Epithelial cell of prostate (primary cell): ENCODE measurements around the gene C11orf71.

Experiments
- DNase-seq: peaks from one replicate; pipeline ENCODE4 v3.0.0-alpha.2; 2011; ENCODE audit warnings: low read depth, low spot score
- H3K27ac ChIP-seq: fragments of 450-650 bp; 2 replicates; pipeline ENCODE4 v1.5.1; 2017; ENCODE audit warnings: mild to moderate bottlenecking

C11orf71 gene

GRCh38 chr11:114366331-114367243, 33.7 kb downstream of the C11orf71 start:
- no peak for DNase-seq
- H3K27ac ChIP-seq = no peak overlapping the region

- no peak overlapping the region for H3K27ac ChIP-seq
- no peak for DNase-seq
These were observed 37.4 kb downstream of the C11orf71 start for GRCh38 chr11:114362958-114363357.

GRCh38 chr11:114362326-114362725, 38.0 kb downstream of the C11orf71 start:
- DNase-seq = no peak
- H3K27ac ChIP-seq = no peak overlapping the region

GRCh38 chr11:114359342-114359741, 41.0 kb downstream of the C11orf71 start:
- H3K27ac ChIP-seq = peak overlapping the region; percentile 67
- DNase-seq = no peak

GRCh38 chr11:114358716-114359115, 41.6 kb downstream of the C11orf71 start:
- peak; percentile 16 for DNase-seq
- peak overlapping the region; percentile 67 for H3K27ac ChIP-seq

- DNase-seq = peak; percentile 90
- no peak overlapping the region for H3K27ac ChIP-seq
These were observed 46.2 kb downstream of the C11orf71 start for GRCh38 chr11:114354076-114354475.

- H3K27ac ChIP-seq = no peak overlapping the region
- DNase-seq = no peak
These were observed 46.9 kb downstream of the C11orf71 start for GRCh38 chr11:114353443-114353842.

GRCh38 chr11:114350022-114350421, 50.3 kb downstream of the C11orf71 start:
- DNase-seq = no peak

More at GRCh38 chr11:114350022-114350421, 50.3 kb downstream of the C11orf71 start:
- H3K27ac ChIP-seq = no peak overlapping the region
